ENCODE measurements around the gene SYNGR3.

DNA sequence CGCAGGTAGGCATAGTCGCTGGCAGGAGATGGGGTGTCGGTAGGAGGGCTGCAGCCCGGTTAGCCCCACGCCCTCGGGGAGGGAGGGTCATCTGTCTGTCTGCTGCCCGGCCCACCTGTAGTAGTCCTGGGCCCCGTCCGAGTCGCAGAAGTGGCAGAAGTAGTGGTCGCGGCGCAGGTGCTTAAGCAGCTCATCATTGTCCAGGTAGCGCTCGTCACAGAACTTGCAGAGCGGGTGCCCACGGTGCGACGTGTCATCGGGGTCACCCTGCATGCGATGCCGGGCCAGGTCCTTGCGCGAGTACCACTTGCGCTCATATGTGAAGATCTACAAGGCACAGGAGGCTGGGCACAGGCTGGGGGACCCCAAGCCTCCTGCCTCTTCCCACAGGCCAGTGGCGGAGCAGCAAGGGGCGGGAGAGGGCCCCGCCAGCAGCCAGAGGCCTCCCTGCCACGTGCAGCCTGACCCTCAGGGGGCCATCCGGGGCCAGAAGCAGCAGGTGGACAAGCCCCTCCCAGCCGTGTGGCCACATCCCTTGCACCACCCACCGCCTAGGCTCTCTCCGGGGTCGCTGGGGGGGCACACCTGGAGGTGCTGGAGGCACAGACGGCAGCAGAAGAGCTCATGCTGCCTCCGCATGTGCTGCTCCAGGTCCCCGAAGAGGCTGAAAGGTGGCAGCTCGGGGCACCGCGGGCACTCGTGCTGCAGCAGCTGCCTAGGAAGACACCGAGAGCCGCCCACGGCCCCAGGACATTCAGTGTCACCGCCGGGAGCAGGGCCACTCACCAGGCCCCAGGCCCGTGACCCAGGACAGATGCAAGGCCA lies 12.8 kb downstream of the SYNGR3 start:
- TF ChIP-seq, protein P1, sequence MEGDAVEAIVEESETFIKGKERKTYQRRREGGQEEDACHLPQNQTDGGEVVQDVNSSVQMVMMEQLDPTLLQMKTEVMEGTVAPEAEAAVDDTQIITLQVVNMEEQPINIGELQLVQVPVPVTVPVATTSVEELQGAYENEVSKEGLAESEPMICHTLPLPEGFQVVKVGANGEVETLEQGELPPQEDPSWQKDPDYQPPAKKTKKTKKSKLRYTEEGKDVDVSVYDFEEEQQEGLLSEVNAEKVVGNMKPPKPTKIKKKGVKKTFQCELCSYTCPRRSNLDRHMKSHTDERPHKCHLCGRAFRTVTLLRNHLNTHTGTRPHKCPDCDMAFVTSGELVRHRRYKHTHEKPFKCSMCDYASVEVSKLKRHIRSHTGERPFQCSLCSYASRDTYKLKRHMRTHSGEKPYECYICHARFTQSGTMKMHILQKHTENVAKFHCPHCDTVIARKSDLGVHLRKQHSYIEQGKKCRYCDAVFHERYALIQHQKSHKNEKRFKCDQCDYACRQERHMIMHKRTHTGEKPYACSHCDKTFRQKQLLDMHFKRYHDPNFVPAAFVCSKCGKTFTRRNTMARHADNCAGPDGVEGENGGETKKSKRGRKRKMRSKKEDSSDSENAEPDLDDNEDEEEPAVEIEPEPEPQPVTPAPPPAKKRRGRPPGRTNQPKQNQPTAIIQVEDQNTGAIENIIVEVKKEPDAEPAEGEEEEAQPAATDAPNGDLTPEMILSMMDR (IDR thresholded peaks at IDR 0.05) = no peak
- TF ChIP-seq POLR2A (IDR thresholded peaks at IDR 0.05) = no peak
- no peak for TF ChIP-seq EP300 (IDR thresholded peaks at IDR 0.05; ENCODE audit: low read depth)
- no peak for TF ChIP-seq POLR2AphosphoS5 (IDR thresholded peaks at IDR 0.05)
